ENCODE data around the gene ZBP1.

- no peak for TF ChIP-seq POLR2AphosphoS5 (IDR thresholded peaks at IDR 0.05; ENCODE audit: low read length)
- no peak for TF ChIP-seq TCF3 (IDR thresholded peaks at IDR 0.05; ENCODE audit: borderline replicate concordance, insufficient read depth, low read depth, low read length)
- TF ChIP-seq USF1 (IDR thresholded peaks at IDR 0.05; ENCODE audit: borderline replicate concordance, extremely low read length, insufficient read depth, low read depth, low read length): no peak
- TF ChIP-seq STAT1 (conservative IDR thresholded peaks at IDR 0.05): no peak
- no peak for TF ChIP-seq NR2C1 (IDR thresholded peaks at IDR 0.05)
- TF ChIP-seq CTCF (IDR thresholded peaks at IDR 0.05 in 2 of 3, conservative IDR thresholded peaks at IDR 0.05 in 1 of 3; ENCODE audit: control insufficient read depth in 2 of 3, extremely low read depth in 1 of 3, insufficient read depth in 1 of 3, low read depth in 3 of 3, low read length in 3 of 3): no peak
- no peak for TF ChIP-seq POLR2A (IDR thresholded peaks at IDR 0.05; ENCODE audit: low read depth, low read length)
- no peak for TF ChIP-seq EZH2 (IDR thresholded peaks at IDR 0.05; ENCODE audit: borderline replicate concordance, control insufficient read depth, low read depth, low read length)
Measured at GRCh38 chr20:57667388-57667787, 47.2 kb upstream of the ZBP1 start.
